Measurements from ENCODE around the gene EPN2.

DNA sequence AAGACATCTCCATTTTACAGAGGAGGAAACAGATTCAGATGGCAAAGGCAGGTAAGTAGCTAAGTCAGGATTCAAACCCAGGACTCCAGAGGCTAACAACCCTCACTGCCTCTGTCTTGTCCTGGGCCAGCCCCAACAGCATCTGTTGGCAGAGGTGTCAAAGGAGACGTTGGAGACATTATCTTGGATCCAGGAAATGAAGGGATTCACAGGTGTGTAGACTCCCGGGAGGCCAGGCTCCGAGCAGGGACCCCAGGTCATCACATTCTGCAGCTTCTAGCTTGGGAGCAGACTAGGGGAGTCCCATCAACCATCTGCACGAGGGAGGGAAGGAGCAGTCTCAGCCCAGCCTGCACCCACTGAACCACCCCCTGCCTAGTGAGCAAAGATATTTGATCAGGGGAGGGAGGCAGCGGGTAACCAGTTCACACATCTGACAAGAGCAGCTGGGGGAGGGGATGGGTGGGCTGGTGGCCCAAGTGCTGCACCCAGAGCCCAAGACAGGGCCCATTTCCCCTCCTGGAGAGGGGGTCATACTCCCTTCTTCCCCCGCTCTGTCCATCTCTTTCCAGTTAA is 126.4 kb downstream of the EPN2 start:
- TF ChIP-seq TAF1 (IDR thresholded peaks at IDR 0.05; ENCODE audit: borderline replicate concordance, insufficient read depth, low read length) (no peak), SIN3A (IDR thresholded peaks at IDR 0.05; ENCODE audit: borderline replicate concordance, insufficient read depth, low read length) (no peak)
- TF ChIP-seq, protein P1, sequence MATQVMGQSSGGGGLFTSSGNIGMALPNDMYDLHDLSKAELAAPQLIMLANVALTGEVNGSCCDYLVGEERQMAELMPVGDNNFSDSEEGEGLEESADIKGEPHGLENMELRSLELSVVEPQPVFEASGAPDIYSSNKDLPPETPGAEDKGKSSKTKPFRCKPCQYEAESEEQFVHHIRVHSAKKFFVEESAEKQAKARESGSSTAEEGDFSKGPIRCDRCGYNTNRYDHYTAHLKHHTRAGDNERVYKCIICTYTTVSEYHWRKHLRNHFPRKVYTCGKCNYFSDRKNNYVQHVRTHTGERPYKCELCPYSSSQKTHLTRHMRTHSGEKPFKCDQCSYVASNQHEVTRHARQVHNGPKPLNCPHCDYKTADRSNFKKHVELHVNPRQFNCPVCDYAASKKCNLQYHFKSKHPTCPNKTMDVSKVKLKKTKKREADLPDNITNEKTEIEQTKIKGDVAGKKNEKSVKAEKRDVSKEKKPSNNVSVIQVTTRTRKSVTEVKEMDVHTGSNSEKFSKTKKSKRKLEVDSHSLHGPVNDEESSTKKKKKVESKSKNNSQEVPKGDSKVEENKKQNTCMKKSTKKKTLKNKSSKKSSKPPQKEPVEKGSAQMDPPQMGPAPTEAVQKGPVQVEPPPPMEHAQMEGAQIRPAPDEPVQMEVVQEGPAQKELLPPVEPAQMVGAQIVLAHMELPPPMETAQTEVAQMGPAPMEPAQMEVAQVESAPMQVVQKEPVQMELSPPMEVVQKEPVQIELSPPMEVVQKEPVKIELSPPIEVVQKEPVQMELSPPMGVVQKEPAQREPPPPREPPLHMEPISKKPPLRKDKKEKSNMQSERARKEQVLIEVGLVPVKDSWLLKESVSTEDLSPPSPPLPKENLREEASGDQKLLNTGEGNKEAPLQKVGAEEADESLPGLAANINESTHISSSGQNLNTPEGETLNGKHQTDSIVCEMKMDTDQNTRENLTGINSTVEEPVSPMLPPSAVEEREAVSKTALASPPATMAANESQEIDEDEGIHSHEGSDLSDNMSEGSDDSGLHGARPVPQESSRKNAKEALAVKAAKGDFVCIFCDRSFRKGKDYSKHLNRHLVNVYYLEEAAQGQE (IDR thresholded peaks at IDR 0.05; ENCODE audit: insufficient read depth in 1 of 2, low read depth in 2 of 2, low read length in 2 of 2), result no peak
